Inflammatory macrophage (primary cell): ENCODE results near the gene PAX1.
A peak's percentile ranks its signal among the peaks of the same experiment; 100 is the strongest.

Experiments
- DNase-seq, 2 donors: peaks; one replicate each; pipeline ENCODE4 v3.0.0-alpha.2; 2020 to 2022
- total RNA-seq, 18 experiments: gene quantifications; one replicate each; lab custom pipeline; 2026; ENCODE audit warnings: mixed read lengths in 6 of 18, inconsistent platforms in 2 of 18; lab: John Stamatoyannopoulos, UW

Gene PAX1
- 0 to 0.15 (median 0) reads per million in 18 experiments for total RNA-seq

DNA sequence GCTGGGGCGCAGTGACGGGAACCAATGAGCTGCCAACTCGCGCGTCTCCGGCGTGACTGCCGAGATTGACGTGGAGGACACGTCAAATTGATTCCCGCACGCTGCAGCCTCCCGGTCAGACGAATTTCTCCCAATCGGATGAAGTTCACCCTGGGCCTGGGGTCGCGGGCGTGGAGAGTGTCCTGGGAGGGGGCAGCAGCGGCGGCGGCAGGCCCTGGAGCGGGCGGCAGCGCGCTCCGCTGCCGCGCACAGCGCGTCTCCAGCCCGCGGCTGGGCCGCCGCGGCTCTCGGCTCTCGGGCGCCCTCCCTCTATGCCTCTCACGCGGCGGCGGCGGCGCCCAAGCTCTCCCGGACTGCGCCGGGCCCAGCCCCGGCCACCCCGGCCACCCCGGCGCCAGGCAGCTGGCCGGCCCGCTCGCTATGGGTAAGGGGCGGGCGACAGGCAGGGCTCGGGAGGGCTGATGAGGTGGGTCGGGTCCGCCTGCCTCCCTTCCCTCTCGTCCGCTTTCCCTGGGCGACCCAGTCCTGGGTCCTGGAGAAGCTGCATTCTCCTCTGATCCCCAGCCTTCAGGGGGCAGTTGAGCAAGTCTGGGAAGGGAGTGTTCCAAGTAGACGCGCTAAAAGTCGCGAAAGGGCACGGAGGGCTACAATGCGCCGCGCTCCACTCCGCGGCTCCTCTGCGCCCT lies at the start of gene PAX1:
TSS of gene PAX1 (plus strand) at position 90 of the 686 bp plus-strand sequence. CDS start at position 139, 49 bp downstream.
- no peak for DNase-seq

- DNase-seq, result no peak
Observed at GRCh38 chr20:21656308-21657067, 49.0 kb upstream of the PAX1 start.

- no peak for DNase-seq
Observed at GRCh38 chr20:21661488-21662055, 43.9 kb upstream of the PAX1 start.

GRCh38 chr20:21663465-21663864 lies 42.0 kb upstream of the PAX1 start:
- DNase-seq, result no peak

DNA sequence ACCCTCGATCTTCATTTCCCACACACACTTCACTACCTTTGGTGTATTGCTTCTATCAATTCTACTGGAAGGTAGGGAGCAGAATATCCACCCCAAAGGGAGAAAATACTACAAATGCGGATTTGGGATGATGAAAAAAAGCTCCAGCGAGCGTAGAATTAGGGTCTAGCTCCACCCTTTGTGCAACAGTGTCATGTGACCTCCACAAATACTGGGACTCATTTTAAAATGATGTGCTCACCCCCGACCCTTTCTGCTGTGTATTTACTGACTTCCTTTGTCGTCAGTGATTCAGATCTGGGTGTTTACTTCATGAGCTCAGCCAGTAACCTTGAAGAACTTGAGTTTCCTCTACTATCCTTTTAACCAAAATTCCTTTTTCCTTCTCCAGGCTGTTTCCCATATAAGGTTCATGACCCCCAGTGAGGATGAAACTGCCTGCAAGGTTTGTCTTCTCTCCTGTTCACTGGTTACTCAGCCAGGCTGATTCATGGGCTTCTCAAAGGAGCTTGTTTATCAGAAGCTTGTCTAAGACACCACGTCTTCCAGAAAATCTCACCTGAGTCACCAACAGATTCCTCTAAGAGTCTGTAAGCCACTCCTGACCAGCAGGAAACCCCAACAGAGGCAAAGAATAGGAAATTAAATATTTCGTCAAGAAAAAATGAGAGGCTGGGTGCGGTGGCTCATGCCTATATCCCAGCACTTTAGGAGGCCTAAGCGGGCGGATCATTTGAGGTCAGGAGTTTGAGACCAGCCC lies 39.6 kb upstream of the PAX1 start:
- DNase-seq, result no peak

GRCh38 chr20:21670126-21670525 lies 35.3 kb upstream of the PAX1 start:
- no peak for DNase-seq

GRCh38 chr20:21670981-21671380 lies 34.5 kb upstream of the PAX1 start:
- DNase-seq, result no peak

DNA sequence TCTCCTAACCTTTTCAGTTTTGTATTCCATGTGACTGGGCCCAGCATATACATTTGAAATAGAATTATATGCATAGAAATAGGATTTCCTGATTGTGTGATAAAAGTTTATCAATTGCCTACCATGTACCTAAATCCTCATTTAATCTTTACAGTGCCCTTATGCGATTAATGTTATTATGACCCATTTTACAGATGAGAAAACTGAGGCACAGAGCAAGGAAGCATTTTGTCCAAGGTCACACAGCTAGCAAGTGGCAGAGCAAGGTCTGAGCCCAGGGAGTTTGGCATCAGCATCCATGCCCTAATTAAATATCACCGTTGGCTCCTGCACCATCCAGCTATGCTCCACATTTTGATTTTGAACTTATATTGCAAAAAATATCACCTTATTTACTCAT lies 28.2 kb upstream of the PAX1 start:
- DNase-seq, result no peak

- DNase-seq, result no peak
Observed at GRCh38 chr20:21677781-21678180, 27.7 kb upstream of the PAX1 start.

GRCh38 chr20:21681234-21681921 lies 24.1 kb upstream of the PAX1 start:
- DNase-seq, result no peak

DNA sequence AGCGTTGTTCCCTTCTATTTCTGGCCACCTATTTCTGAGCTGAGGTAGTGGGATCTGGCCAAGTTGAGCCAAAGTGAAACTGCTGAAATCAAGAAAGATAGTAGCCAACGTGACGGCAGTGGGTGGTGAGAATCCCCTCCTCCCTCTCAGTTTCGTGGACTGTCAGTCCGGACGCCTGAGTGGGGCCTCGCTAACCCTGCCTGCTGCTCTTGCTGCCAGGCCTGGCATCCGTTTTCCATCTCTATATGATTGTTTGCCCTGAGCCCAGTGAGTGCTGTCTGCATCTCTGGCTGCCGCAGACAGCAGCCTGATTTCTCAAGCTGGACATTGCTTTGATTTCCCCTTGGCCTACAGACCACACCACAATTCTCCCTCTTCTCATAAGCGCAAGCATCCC lies 23.5 kb upstream of the PAX1 start:
- DNase-seq, result no peak

- DNase-seq, result no peak
Observed at GRCh38 chr20:21682521-21682954, 22.9 kb upstream of the PAX1 start.

GRCh38 chr20:21684671-21685070 lies 20.8 kb upstream of the PAX1 start:
- DNase-seq, result no peak

DNA sequence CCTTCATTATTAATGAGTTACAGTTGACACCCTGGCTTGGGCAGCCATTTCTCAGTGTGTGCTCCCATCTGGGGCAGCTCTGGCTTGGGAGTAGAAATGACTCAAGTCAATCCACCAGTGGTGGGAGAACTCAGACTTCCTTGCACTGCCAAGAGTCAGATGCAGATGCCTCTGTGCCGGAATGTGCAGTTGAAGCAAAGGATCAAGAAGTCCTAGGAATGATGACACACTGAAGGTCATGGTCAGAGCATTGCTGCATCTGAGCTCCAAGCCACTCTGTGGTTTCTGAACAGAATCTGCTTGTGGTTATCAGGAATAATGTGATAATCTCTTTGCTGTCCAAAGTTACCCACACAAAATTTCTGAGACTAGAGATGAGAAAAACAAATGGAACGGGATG lies 19.5 kb upstream of the PAX1 start:
- DNase-seq, result no peak

DNA sequence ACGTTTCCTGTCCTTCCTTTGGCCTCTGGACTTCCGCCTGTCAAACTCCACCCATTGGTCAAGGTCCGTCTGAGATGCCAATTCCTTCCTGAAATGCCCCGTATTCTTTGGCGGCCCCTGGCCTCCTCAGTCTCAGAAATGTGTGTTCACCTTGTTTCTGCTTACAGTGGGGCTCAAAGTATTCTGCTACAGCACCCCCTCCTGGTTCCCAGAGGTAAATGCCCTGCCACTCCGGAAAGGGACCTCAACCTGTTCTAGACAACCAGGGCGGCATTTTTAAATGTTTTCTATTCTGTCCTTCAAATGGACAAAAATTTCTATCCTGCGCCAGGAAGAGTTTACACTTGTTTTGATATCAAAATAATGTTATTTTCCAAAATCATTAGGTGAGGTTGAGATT lies 12.1 kb upstream of the PAX1 start:
- DNase-seq, result no peak

DNA sequence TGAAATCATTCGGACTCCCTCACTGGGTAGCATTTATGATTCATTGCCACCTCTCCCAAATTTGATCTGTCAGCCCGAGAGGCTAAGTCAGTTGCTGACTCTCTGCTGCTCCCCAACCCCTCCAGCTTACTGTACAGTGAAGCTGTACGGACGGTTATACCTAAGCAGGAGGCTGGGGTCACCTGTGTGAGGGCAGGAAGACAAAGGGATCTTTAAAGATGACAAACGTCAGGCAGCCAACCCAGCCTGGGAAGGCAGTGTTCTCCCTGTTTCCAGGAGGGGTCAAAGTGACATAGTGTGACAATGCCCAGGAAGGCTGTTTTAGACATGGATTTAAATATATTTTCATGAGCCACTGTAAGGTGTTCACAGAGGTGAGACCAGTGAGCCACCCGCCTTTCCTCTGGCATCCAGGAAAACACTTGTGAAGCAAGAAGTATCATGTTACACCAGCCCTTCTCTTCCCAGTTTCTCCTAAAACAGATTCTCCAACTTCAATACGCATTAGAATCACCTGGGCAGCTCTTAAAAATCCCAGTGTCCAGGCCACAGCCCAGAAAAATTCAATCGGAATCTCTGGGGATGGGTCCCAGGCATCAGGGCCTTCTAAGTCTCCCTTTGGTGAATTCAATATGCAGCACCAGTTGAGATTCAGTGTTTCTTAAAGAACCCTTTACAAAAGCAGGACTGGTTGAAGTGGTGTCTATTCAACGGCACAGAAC lies 6.8 kb upstream of the PAX1 start:
- no peak for DNase-seq

DNA sequence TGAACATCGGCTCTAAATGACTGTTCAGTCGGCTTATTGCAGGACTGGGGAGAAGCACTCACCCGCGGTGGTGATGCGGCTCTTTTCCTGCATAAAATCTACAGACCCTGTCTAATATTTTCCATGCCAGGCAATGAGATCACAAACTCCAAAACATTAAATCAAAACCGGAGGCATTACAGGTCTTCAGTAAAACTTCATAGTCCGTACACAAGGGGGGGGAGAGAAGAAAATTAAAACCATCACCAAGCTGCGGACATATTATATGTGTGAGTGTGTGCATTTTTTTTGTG lies 6.3 kb upstream of the PAX1 start:
- DNase-seq, result no peak

DNA sequence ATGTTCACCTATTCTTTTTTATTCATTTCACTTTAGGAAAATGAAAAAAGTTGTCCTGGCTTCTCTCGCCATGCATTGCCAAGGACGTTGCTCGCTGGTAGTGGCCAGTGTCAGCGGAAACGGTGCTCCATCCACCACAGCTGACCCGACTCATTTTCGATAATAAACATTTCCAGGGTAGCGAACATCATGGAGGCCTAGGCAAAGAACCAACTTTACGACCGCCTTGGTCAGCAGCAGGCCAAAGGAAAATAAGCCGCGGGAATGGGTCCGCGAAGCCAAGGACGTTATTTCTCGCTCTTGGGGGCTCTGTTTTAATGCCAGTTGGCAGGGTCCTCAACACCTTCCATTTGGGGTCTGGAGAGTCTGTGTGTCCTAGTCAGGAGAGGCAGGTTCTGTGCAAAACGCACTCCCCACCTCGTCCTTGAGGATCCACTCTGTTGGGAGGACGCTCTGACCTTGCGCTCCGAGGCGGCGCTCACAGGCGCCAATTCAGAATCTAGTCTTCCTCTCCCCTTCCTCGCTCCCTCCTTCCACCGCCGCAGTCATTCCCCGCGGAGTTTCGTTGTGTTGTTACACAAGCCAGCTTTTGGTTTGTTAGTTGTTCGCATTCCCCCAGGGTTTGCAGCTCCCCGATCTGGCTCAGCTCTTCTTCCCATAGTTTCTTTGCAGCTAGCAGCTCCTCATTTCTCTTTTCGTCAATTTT lies 4.1 kb upstream of the PAX1 start:
- DNase-seq, result no peak

GRCh38 chr20:21702016-21702415 lies 3.4 kb upstream of the PAX1 start:
- DNase-seq, result no peak

- peak; percentile 4 to 8 for DNase-seq
Observed at GRCh38 chr20:21702553-21703470, 2.7 kb upstream of the PAX1 start.
